Stomach (tissue), 9 donors: ENCODE data around the gene FCRLA. TPM values are rescaled to one million over a fixed set of nuclear protein-coding genes. Genes with fewer than 3 reads are reported as not detected.
"Not testable (repeated sequence)": the region's sequence is repeated elsewhere in the genome, so short reads cannot be mapped to it uniquely, and the experiment has no call there.

Experiments
- DNase-seq, 2 donors: peaks; one replicate each; pipeline versions ENCODE4 v3.0.0 to v3.0.0-alpha.2; 2013 to 2019
- H3K27ac ChIP-seq, 5 donors: fragments of 200-600 bp in 4 of 5; sonication (generic) in 4 of 5; one replicate each; pipeline ENCODE4 v1.5.1; 2013 to 2019; ENCODE audit warnings: mild to moderate bottlenecking in 1 of 5, moderate library complexity in 1 of 5
- H3K27me3 ChIP-seq, 3 donors: fragments of 200-600 bp; sonication (generic); one replicate each; pipeline ENCODE4 v1.5.1; 2017 to 2019; ENCODE audit warnings: mixed run types in 1 of 3
- H3K36me3 ChIP-seq, 4 donors: fragments of 200-600 bp; sonication (generic); 1 replicate in 3 of 4; 2 replicates in 1 of 4; pipeline ENCODE4 v1.5.1; 2016 to 2019
- H3K4me1 ChIP-seq, 4 donors: fragments of 200-600 bp; sonication (generic); one replicate each; pipeline ENCODE4 v1.5.1; 2016 to 2019
- H3K4me3 ChIP-seq, 4 donors: fragments of 200-600 bp; sonication (generic) in 3 of 4; one replicate each; pipeline ENCODE4 v1.5.1; 2016 to 2019; ENCODE audit warnings: mild to moderate bottlenecking in 1 of 4
- H3K9me3 ChIP-seq, 4 donors: fragments of 200-600 bp; sonication (generic); one replicate each; pipeline ENCODE4 v1.5.1; 2016 to 2019
- CTCF ChIP-seq, 7 experiments: fragments of 450-650 bp in 4 of 7; fragments of 200-600 bp in 3 of 7; sonication (generic) in 3 of 7; IDR thresholded peaks; one replicate each; pipeline ENCODE4 v1.5.1; 2016 to 2019; ENCODE audit warnings: antibody characterized with exemption in 7 of 7, control low read depth in 2 of 7, mild to moderate bottlenecking in 1 of 7
- EP300 ChIP-seq: sonication (generic); formaldehyde crosslinking; IDR thresholded peaks from one replicate; pipeline ENCODE4 v1.6.1; 2017; ENCODE audit warnings: antibody characterized with exemption
- POLR2A ChIP-seq, 4 donors: fragments of 450-650 bp; IDR thresholded peaks; one replicate each; pipeline ENCODE4 v1.6.1; 2016; ENCODE audit warnings: antibody characterized with exemption in 4 of 4, control low read depth in 2 of 4, mild to moderate bottlenecking in 1 of 4, moderate library complexity in 1 of 4
- POLR2AphosphoS5 ChIP-seq, 3 donors: sonication (generic); formaldehyde crosslinking; IDR thresholded peaks; one replicate each; pipeline ENCODE4 v1.6.1; 2016; ENCODE audit warnings: antibody characterized with exemption in 3 of 3
- WGBS, 5 donors: extraction: QIAGEN DNeasy Blood & Tissue Kit in 3 of 5; methylation state at CpG; one replicate each; pipeline versions ENCODE4 v1.1.5 to v1.1.7; 2013 to 2018; 5-methylcytosine and 5-hydroxymethylcytosine counted together
- intact Hi-C: fragments of 100-400 bp; cut with DNase I; formaldehyde crosslinking; loops from one replicate; pipeline ENCODE4 v1.15.1; 2023; ENCODE audit warnings: low total_unique reads
- polyA plus RNA-seq, 3 donors: library from polyadenylated mRNA; stranded (reverse); fragments of 200-250 nt; gene quantifications; one replicate each; pipeline ENCODE4 v1.2.3, GENCODE V29; 2013
- total RNA-seq, 5 donors: library from RNA; depleted of rRNA; stranded (reverse); fragments of >200 nt; gene quantifications; one replicate each; pipeline versions ENCODE4 v1.1.0 to v1.2.3, GENCODE V29; 2014 to 2016
- donor health status: healthy with polysubstance abuse.
- donor health status: Bipolar disorder and iron deficiency.
- donor health status: healthy.

FCRLA gene
- total and polyA plus RNA-seq, 8 donors = 1.8 to 3.4 (median 2.6) TPM; not detected in 5

- intact Hi-C loops = no loop called here
- no peaks in the 10 kb centered on the region for H3K4me1 ChIP-seq
- no peaks in the 10 kb centered on the region for H3K9me3 ChIP-seq
- 62 to 70% (median 64%) methylated on average over 3 of the region's 3 CpGs for WGBS, 5 donors
- no peak overlapping the region for H3K27ac ChIP-seq
- H3K27me3 ChIP-seq = peaks cover 0 to 38% (median 11%) of the 10 kb centered on the region in 3 donors
- DNase-seq = no peak
- TF ChIP-seq EP300 = no peak
- TF ChIP-seq POLR2AphosphoS5 (IDR thresholded peaks at IDR 0.05) = no peak
- TF ChIP-seq CTCF (IDR thresholded peaks at IDR 0.05) = no peak
- no peak for TF ChIP-seq POLR2A (IDR thresholded peaks at IDR 0.05)
- no peaks in the 10 kb centered on the region for H3K36me3 ChIP-seq
- H3K4me3 ChIP-seq = no peak overlapping the region
These were observed 18.1 kb upstream of the FCRLA start for GRCh38 chr1:161688946-161689345.

GRCh38 chr1:161691846-161692245 lies 15.2 kb upstream of the FCRLA start:
- Histone ChIP-seq H3K4me3 (no peak overlapping the region), H3K36me3 (no peaks in the 10 kb centered on the region), H3K4me1 (no peaks in the 10 kb centered on the region), H3K9me3 (peaks cover 0 to 4% (median 0%) of the 10 kb centered on the region in 4 donors), H3K27ac (no peak overlapping the region), H3K27me3 (peaks cover 0 to 38% (median 11%) of the 10 kb centered on the region in 3 donors)
- TF ChIP-seq POLR2A (IDR thresholded peaks at IDR 0.05) = no peak
- TF ChIP-seq POLR2AphosphoS5 (IDR thresholded peaks at IDR 0.05) = no peak
- no peak for TF ChIP-seq EP300
- TF ChIP-seq CTCF (IDR thresholded peaks at IDR 0.05) = no peak
- intact Hi-C loops = no loop called here
- WGBS, 5 donors = 52 to 75% (median 66%) methylated on average over 3 of the region's 3 CpGs
- no peak for DNase-seq

- H3K27ac ChIP-seq, H3K36me3 ChIP-seq, H3K4me1 ChIP-seq, H3K4me3 ChIP-seq, H3K9me3 ChIP-seq, DNase-seq, intact Hi-C loops: not testable (repeated sequence)
- H3K27me3 ChIP-seq = peaks cover 0 to 38% (median 11%) of the 10 kb centered on the region in 3 donors
- 78 to 89% (median 88%) methylated on average over 7 to 14 of the region's 14 CpGs for WGBS, 5 donors
These were observed 13.9 kb upstream of the FCRLA start for GRCh38 chr1:161693020-161693712.

GRCh38 chr1:161698302-161698701 lies 8.7 kb upstream of the FCRLA start:
- H3K27ac ChIP-seq, H3K4me3 ChIP-seq, H3K9me3 ChIP-seq, intact Hi-C loops, H3K4me1 ChIP-seq, DNase-seq, H3K36me3 ChIP-seq, H3K27me3 ChIP-seq: not testable (repeated sequence)
- 78 to 92% (median 87%) methylated on average over 2 of the region's 2 CpGs for WGBS, 5 donors

GRCh38 chr1:161702250-161702649 lies 4.8 kb upstream of the FCRLA start:
- no peak overlapping the region for H3K4me3 ChIP-seq
- H3K27me3 ChIP-seq = no peaks in the 10 kb centered on the region
- peak in 1 of 2 donors; percentile 68 for DNase-seq
- no peak for TF ChIP-seq EP300
- no peak for TF ChIP-seq POLR2AphosphoS5 (IDR thresholded peaks at IDR 0.05)
- TF ChIP-seq CTCF (IDR thresholded peaks at IDR 0.05) = no peak
- TF ChIP-seq POLR2A (IDR thresholded peaks at IDR 0.05) = no peak
- 39 to 51% (median 44%) methylated on average over 8 of the region's 8 CpGs for WGBS, 5 donors
- no peaks in the 10 kb centered on the region for H3K4me1 ChIP-seq
- H3K27ac ChIP-seq = no peak overlapping the region
- no peaks in the 10 kb centered on the region for H3K9me3 ChIP-seq
- no peaks in the 10 kb centered on the region for H3K36me3 ChIP-seq
- intact Hi-C loops = no loop called here
